ENCODE data around the gene QRFP. TPM values are rescaled to one million over a fixed set of nuclear protein-coding genes. Genes with fewer than 3 reads are reported as not detected.

QRFP gene
- total and polyA plus RNA-seq, 12 donors = not detected

DNA sequence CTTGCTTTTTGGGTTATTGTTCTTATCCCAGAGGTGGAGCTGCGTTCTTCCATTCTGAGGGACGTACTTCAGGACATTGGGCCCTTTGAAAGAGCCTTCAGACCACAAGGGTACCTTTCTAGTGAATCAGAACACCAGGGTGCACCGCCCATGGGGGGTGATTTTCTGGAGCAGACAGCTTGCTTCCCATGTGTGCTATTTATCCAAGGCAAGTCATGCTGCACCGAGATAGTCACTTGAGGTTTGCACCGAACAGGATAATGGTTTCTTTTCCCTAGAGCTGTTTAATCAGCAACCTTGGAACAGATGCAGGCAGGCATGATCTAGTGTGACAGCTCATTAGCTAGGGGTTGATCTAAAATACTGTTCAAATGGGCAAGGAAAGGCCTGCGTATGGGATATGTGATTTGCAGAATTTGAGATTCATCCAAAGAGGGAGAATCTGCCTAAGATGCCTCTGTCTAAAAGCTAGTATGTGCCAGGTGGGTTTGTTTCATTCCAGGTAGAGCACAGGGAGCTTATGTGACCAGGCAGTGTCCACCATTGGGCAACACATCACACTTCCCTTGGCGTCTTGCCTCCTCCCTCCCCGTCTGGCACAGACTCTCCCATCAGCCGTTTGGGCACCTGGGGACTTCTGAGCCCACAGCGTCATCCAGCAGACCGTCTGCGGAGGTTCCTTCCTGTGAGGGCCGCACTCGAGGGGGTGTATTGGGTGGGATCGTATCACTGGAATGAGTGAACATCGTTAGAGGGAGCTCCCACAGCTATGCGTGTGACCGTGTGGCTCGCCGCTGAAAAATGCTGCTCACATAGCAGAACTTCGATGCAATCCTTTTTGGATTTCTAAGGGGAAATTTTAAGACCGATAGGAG is 38.5 kb downstream of the QRFP start:
- no peaks in the 10 kb centered on the region for H3K9me3 ChIP-seq (replicated peaks in 1 of 3)
- no peak overlapping the region for H3K4me3 ChIP-seq
- 72 to 77% (median 75%) methylated on average over 13 to 22 of the region's 22 CpGs for WGBS, 4 donors
- H3K27ac ChIP-seq = peak overlapping the region in 2 of 5 donors; percentile 3 to 24
- H3K4me1 ChIP-seq (replicated peaks in 1 of 2) = peaks cover 0 to 15% of the 10 kb centered on the region in 2 donors
- DNase-seq = peak in 2 of 7 donors; percentile 42 to 57
- no peaks in the 10 kb centered on the region for H3K27me3 ChIP-seq
- peaks cover 0 to 31% of the 10 kb centered on the region in 2 donors for H3K36me3 ChIP-seq (replicated peaks in 1 of 2)
- intact Hi-C loops (cut with DNase I) = no loop called here
- TF ChIP-seq, protein P1, sequence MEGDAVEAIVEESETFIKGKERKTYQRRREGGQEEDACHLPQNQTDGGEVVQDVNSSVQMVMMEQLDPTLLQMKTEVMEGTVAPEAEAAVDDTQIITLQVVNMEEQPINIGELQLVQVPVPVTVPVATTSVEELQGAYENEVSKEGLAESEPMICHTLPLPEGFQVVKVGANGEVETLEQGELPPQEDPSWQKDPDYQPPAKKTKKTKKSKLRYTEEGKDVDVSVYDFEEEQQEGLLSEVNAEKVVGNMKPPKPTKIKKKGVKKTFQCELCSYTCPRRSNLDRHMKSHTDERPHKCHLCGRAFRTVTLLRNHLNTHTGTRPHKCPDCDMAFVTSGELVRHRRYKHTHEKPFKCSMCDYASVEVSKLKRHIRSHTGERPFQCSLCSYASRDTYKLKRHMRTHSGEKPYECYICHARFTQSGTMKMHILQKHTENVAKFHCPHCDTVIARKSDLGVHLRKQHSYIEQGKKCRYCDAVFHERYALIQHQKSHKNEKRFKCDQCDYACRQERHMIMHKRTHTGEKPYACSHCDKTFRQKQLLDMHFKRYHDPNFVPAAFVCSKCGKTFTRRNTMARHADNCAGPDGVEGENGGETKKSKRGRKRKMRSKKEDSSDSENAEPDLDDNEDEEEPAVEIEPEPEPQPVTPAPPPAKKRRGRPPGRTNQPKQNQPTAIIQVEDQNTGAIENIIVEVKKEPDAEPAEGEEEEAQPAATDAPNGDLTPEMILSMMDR (IDR thresholded peaks at IDR 0.05) = no peak
- TF ChIP-seq POLR2A (IDR thresholded peaks at IDR 0.05) = no peak

DNA sequence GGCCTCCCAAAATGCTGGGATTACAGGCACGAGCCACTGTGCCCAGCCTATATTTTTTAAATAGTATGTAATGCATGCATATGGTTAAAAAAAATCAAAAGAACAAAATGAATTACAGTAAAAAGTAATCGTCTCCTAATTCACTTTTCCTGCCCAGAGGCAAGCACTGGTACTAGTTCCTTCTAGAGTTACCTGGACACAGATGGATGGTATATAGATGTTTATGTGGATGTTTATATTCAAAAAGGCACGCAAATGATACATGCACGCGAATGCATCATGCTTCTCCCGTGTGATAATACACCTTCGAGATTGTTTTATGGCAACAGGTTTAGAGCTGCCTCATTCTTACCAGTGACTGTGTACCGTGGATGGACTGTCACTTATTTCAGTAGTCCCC is 40.1 kb downstream of the QRFP start:
- Histone ChIP-seq H3K9me3 (replicated peaks in 1 of 3) (no peaks in the 10 kb centered on the region), H3K27me3 (no peaks in the 10 kb centered on the region), H3K27ac (no peak overlapping the region), H3K36me3 (replicated peaks in 1 of 2) (peaks cover 0 to 24% of the 10 kb centered on the region in 2 donors), H3K4me1 (replicated peaks in 1 of 2) (peaks cover 0 to 12% of the 10 kb centered on the region in 2 donors), H3K4me3 (no peak overlapping the region)
- 82 to 90% (median 87%) methylated on average over 8 of the region's 8 CpGs for WGBS, 4 donors
- DNase-seq = peak in 1 of 7 donors; percentile 34
- intact Hi-C loops (cut with DNase I) = no loop called here
- TF ChIP-seq, protein P1 (IDR thresholded peaks at IDR 0.05) = no peak
- TF ChIP-seq POLR2A (IDR thresholded peaks at IDR 0.05) = no peak

DNA sequence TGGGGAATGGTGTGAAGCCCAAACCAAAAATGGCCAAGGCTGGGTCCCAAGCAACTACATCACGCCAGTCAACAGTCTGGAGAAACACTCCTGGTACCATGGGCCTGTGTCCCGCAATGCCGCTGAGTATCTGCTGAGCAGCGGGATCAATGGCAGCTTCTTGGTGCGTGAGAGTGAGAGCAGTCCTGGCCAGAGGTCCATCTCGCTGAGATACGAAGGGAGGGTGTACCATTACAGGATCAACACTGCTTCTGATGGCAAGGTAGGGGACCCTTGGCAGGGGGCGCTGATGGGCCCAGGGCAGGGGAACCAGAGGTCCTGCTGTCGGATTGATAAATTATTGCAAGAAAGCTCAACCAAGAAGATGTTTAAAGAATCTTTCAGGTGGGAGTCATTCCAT is 41.8 kb downstream of the QRFP start:
- WGBS, 4 donors = 91 to 96% (median 94%) methylated on average over 9 of the region's 9 CpGs
- TF ChIP-seq POLR2A (IDR thresholded peaks at IDR 0.05) = no peak
- TF ChIP-seq, protein P1 (IDR thresholded peaks at IDR 0.05) = no peak
- H3K27me3 ChIP-seq = no peaks in the 10 kb centered on the region
- H3K27ac ChIP-seq = no peak overlapping the region
- intact Hi-C loops (cut with DNase I) = no loop called here
- DNase-seq = peak in 1 of 7 donors; percentile 48
- H3K36me3 ChIP-seq (replicated peaks in 1 of 2) = peaks cover 0 to 24% of the 10 kb centered on the region in 2 donors
- no peak overlapping the region for H3K4me3 ChIP-seq
- peaks cover 0 to 7% of the 10 kb centered on the region in 2 donors for H3K4me1 ChIP-seq (replicated peaks in 1 of 2)
- no peaks in the 10 kb centered on the region for H3K9me3 ChIP-seq (replicated peaks in 1 of 3)

DNA sequence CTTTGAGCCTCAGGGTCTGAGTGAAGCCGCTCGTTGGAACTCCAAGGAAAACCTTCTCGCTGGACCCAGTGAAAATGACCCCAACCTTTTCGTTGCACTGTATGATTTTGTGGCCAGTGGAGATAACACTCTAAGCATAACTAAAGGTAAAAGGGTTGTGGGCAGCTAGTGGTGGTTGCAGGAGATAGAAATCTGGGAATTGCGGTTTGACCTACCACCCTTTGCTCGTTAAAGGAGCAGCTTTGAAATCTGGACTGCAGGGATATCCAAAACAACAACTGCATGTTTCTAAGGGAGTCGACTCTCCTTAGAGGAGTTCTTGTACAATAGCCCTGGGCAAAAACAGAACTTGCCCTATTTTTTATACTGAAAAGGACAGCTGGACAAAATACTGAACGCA is 42.5 kb downstream of the QRFP start:
- H3K36me3 ChIP-seq (replicated peaks in 1 of 2) = peaks cover 0 to 24% of the 10 kb centered on the region in 2 donors
- no peaks in the 10 kb centered on the region for H3K27me3 ChIP-seq
- TF ChIP-seq, protein P1 (IDR thresholded peaks at IDR 0.05) = no peak
- TF ChIP-seq POLR2A (IDR thresholded peaks at IDR 0.05) = no peak
- 85 to 91% (median 87%) methylated on average over 8 of the region's 8 CpGs for WGBS, 4 donors
- no peak overlapping the region for H3K27ac ChIP-seq
- peak in 1 of 7 donors; percentile 9 for DNase-seq
- intact Hi-C loops (cut with DNase I) = no loop called here
- no peaks in the 10 kb centered on the region for H3K9me3 ChIP-seq (replicated peaks in 1 of 3)
- no peak overlapping the region for H3K4me3 ChIP-seq
- H3K4me1 ChIP-seq (replicated peaks in 1 of 2) = peaks cover 0 to 7% of the 10 kb centered on the region in 2 donors
